Calu3 (cell line): ENCODE data around the gene PSMA2. TPM values are rescaled to one million over a fixed set of nuclear protein-coding genes. Genes with fewer than 3 reads are reported as not detected.

Experiments used
- BruUV-seq: library from RNA; stranded (reverse); fragments of 400-500 nt; replicated peaks from 2 replicates; lab custom pipeline; 2021; lab: Mats Ljungman, UMichigan
- CTCF ChIA-PET: fragments of 300-600 bp; sonication (Branson Sonifier 250); formaldehyde crosslinking; loops from one replicate; lab custom pipeline; 2022; ENCODE audit warnings: antibody characterized with exemption; lab: Charles Lee
- DNase-seq: peaks from one replicate; pipeline ENCODE4 v3.0.0; 2022
- H3K27ac Mint-ChIP-seq: one replicate; pipeline ENCODE4 v1.8.0; 2022; ENCODE audit warnings: mixed read lengths; ENCODE audit not compliant: unreplicated experiment
- H3K27me3 Mint-ChIP-seq: one replicate; pipeline ENCODE4 v1.8.0; 2022; ENCODE audit warnings: mixed read lengths; ENCODE audit not compliant: unreplicated experiment
- H3K36me3 Mint-ChIP-seq: one replicate; pipeline ENCODE4 v1.8.0; 2022; ENCODE audit warnings: mild to moderate bottlenecking, moderate library complexity, mixed read lengths; ENCODE audit not compliant: insufficient read depth, unreplicated experiment
- H3K4me1 Mint-ChIP-seq: one replicate; pipeline ENCODE4 v1.8.0; 2022; ENCODE audit warnings: mild to moderate bottlenecking, low read depth, mixed read lengths; ENCODE audit not compliant: unreplicated experiment
- H3K4me3 Mint-ChIP-seq: one replicate; pipeline ENCODE4 v1.8.0; 2022; ENCODE audit warnings: mild to moderate bottlenecking, low read depth, moderate library complexity, mixed read lengths; ENCODE audit not compliant: unreplicated experiment
- H3K9me3 Mint-ChIP-seq: one replicate; pipeline ENCODE4 v1.8.0; 2022; ENCODE audit warnings: low read depth, mixed read lengths; ENCODE audit not compliant: unreplicated experiment
- intact Hi-C: fragments of 100-400 bp; cut with micrococcal nuclease; formaldehyde crosslinking; loops from one replicate; pipeline ENCODE4 v1.10.0; 2022; ENCODE audit not compliant: unreplicated experiment
- total RNA-seq: library from RNA; stranded (reverse); gene quantifications from 2 replicates; pipeline ENCODE4 v1.2.3, GENCODE V29; 2022
- TF ChIP-seq, protein P1 (sequence below): fragments of 200-600 bp; IDR thresholded peaks from one replicate; pipeline ENCODE4 v1.8.0; 2022; ENCODE audit warnings: antibody characterized with exemption; ENCODE audit not compliant: unreplicated experiment

Gene PSMA2
- total RNA-seq, 1 experiment from 2014 or later: 208 TPM

GRCh38 chr7:42922017-42922753 is 9.8 kb downstream of the PSMA2 start:
- H3K27ac Mint-ChIP-seq: no peak overlapping the region
- CTCF ChIA-PET: no interaction called here
- DNase-seq: no peak
- H3K36me3 Mint-ChIP-seq: peaks cover 71% of the 10 kb centered on the region
- H3K9me3 Mint-ChIP-seq: no peaks in the 10 kb centered on the region
- TF ChIP-seq, protein P1, sequence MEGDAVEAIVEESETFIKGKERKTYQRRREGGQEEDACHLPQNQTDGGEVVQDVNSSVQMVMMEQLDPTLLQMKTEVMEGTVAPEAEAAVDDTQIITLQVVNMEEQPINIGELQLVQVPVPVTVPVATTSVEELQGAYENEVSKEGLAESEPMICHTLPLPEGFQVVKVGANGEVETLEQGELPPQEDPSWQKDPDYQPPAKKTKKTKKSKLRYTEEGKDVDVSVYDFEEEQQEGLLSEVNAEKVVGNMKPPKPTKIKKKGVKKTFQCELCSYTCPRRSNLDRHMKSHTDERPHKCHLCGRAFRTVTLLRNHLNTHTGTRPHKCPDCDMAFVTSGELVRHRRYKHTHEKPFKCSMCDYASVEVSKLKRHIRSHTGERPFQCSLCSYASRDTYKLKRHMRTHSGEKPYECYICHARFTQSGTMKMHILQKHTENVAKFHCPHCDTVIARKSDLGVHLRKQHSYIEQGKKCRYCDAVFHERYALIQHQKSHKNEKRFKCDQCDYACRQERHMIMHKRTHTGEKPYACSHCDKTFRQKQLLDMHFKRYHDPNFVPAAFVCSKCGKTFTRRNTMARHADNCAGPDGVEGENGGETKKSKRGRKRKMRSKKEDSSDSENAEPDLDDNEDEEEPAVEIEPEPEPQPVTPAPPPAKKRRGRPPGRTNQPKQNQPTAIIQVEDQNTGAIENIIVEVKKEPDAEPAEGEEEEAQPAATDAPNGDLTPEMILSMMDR: no peak
- H3K27me3 Mint-ChIP-seq: no peaks in the 10 kb centered on the region
- BruUV-seq: no TSS peak
- H3K4me3 Mint-ChIP-seq: no peak overlapping the region
- intact Hi-C loops: no loop called here
- no peaks in the 10 kb centered on the region for H3K4me1 Mint-ChIP-seq

DNA sequence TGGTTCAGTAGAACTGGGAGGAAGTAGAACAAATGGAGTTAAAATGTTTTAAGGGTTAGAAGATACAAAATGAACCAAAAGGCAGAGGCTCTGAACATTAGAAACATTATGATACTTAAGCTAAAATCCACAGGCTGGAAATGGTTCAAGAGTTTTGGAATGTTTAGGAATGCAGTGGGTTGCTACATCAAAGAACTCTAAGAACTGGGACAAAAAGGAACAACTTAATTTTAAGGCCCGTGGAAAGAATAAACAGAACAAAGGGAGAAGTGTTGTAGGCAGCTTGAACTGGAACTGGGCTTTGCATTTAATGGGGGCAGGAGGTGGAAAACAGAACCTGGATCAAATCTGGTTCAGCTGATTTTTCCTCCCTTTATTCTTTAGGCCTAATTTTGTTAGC is 16.6 kb downstream of the PSMA2 start:
- intact Hi-C loops: no loop called here
- no TSS peak for BruUV-seq
- no peaks in the 10 kb centered on the region for H3K27me3 Mint-ChIP-seq
- peaks cover 28% of the 10 kb centered on the region for H3K4me1 Mint-ChIP-seq
- TF ChIP-seq, protein P1: no peak
- no peak for DNase-seq
- H3K4me3 Mint-ChIP-seq: no peak overlapping the region
- H3K27ac Mint-ChIP-seq: no peak overlapping the region
- H3K36me3 Mint-ChIP-seq: peaks cover 86% of the 10 kb centered on the region
- CTCF ChIA-PET: interaction anchor here (0.8 to 0.9 kb wide), 2 partner anchors 14 to 950 kb away, joined by 3 to 5 read pairs; no protein-coding TSS in a partner anchor
- H3K9me3 Mint-ChIP-seq: no peaks in the 10 kb centered on the region

DNA sequence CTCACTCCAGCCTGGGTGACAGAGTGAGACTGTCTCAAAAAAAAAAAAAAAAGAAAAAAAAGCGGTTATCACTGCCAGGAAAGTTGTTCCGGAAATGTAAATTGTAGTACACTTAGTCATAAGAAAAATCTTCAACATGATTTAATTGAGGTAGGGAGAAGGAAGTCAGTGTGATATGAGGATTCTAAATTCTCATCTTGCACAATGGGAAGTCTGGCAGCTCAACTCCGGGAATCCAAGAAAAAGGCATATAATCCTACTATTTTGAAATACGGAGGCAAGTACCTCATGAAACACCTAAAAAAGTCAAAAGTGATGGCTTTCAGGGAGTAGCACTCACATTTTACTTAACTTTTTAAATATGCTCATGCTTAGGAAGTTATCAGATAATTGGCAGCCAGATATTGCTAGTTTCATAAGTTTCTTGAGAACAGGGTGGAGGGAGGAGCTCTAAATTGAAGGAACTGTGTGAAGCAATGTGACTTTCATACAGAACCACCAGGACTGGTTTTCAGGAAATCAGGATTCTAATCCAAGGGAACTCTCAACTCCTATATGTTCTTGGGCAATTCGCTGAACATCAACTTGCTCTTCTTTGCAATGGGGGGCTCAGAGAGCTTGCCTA is 17.4 kb downstream of the PSMA2 start:
- Mint-ChIP-seq H3K27me3 (no peaks in the 10 kb centered on the region), H3K4me3 (no peak overlapping the region), H3K36me3 (peaks cover 77% of the 10 kb centered on the region), H3K4me1 (peaks cover 36% of the 10 kb centered on the region), H3K9me3 (no peaks in the 10 kb centered on the region), H3K27ac (no peak overlapping the region)
- intact Hi-C loops: no loop called here
- CTCF ChIA-PET: interaction anchor here (0.5 to 0.9 kb wide), 3 partner anchors 14 to 1068 kb away, joined by 3 to 5 read pairs (median 3); no protein-coding TSS in a partner anchor
- TF ChIP-seq, protein P1: no peak
- no TSS peak for BruUV-seq
- DNase-seq: no peak

GRCh38 chr7:42914009-42914408 is 18.0 kb downstream of the PSMA2 start:
- no TSS peak for BruUV-seq
- Mint-ChIP-seq H3K36me3 (peaks cover 72% of the 10 kb centered on the region), H3K27ac (no peak overlapping the region), H3K9me3 (no peaks in the 10 kb centered on the region), H3K27me3 (no peaks in the 10 kb centered on the region), H3K4me1 (peaks cover 37% of the 10 kb centered on the region), H3K4me3 (no peak overlapping the region)
- TF ChIP-seq, protein P1: no peak
- DNase-seq: no peak
- intact Hi-C loops: no loop called here
- CTCF ChIA-PET: interaction anchor here (0.5 kb wide), 1 partner anchor 1068 kb away, joined by 3 read pairs; no protein-coding TSS in a partner anchor
